ENCODE results near the gene PALD1.

Gene PALD1

DNA sequence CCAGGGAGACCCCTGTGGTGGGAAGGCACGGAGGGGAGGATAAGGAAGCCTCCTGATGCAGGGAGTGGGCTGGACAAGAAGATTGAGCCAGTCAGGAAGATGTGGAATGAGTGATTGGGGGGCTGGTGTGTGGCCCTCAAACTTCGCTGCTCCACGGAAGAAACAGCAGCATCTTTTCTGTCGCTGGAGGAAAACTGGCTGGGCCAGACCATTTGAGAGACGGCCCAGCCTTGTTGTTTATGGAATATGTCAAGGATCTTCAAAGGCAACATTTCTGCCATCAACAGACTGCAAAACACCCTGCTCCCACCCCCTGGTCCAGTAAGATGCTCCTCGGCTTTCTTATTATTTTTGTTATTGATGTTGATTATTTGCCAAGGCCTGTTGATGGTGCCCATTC is 29.4 kb downstream of the PALD1 start:
- DNase-seq, result no peak

DNA sequence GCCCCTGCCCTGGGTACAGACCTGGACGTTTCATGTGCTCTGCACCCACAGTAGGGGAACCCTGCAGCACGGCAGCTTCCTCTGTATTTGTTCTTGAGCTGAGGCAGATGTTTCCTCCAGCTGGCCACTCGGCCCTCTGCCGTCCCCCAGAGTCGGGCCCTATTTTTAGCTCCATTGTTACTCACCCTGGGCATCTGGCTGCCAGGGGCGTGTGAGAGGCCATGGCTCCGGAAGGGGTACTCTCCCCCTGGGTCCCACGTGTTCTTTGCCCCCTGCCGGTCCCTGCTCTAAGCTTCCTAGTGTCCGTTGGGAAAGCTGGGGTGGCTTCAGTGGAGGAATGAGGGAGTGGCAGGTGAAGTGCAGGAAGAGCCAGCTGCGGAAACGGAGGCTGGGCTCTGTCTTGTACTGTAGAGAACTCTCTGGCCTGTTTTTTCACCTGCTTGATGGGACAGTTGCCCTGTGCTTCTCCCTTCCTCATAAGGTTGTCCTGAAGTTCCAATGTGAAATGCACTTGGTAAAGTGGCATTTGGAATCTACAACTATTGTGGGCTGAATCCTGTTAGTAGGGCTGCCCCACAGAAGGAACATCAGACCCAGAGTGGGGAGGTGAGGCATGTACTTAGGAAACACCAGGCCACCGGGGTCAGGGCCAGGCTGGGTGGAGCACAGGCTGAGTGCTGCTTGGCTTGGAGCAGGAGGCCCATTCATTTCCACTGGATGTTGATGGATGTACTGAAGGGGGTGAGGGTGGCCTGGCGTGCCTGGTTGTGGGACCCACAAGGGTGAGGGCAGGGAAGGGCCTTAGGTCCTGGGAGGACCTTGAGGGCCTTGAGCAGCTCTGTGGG is 30.6 kb downstream of the PALD1 start:
- peak in 1 of 2 donors; percentile 34 for DNase-seq

DNA sequence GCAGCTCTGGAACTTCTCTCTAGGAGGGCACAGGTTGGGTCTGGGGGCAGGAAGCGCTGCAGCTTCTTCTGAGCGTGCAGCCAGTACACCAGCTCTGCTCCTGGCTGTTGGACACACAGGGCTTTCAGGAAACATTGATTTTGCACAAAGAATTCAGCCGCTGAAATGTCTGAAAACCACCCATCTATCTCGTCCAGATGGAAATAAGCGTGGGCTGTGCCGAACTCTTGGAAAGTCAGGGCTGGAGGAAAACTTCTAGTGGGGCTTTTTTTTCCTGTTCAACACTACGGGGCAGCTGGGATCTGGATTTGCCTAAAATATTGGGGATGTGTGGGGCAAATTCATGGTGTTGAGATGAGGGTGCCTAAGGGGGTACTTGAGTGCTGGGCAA is 31.2 kb downstream of the PALD1 start:
- no peak for DNase-seq

DNA sequence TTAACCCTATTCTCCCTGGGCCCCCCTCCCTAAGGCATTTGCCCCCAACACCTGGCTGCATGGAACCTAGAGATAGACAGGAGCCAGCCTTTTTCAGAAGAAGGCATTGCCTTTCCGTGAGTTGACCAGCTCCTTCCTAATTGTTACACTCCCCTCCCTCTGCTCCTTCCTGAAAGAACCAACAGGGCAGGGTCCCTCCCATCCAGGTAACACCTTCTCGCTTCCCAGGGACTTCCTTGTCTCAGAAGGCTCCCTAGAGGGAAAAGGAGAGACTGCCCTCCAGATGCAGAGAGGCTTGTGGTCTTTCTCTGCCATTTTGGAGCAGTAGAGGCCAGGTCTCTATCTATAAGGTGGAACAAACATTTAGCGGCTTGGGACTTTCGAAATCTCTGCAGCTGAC is 31.9 kb downstream of the PALD1 start:
- no peak for DNase-seq

DNA sequence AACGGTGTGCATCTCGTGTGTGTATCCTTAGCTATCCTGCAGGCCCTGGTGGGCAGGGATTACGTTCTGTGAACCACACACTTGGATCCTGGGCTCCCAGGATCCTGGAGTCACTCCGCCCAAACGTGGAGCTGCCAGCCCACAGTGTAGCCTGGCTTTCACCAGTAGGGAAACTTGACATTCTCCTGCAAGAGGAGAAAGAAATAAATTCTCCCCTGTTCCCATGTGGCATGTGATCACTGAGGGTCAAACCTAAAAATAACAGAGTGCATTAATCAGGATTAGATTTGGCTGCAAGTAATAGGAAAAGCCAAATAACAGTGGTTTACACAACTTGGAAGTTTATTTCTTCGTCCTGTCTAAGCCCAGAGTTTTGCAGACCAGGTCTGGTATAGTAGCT is 32.3 kb downstream of the PALD1 start:
- DNase-seq, result no peak

DNA sequence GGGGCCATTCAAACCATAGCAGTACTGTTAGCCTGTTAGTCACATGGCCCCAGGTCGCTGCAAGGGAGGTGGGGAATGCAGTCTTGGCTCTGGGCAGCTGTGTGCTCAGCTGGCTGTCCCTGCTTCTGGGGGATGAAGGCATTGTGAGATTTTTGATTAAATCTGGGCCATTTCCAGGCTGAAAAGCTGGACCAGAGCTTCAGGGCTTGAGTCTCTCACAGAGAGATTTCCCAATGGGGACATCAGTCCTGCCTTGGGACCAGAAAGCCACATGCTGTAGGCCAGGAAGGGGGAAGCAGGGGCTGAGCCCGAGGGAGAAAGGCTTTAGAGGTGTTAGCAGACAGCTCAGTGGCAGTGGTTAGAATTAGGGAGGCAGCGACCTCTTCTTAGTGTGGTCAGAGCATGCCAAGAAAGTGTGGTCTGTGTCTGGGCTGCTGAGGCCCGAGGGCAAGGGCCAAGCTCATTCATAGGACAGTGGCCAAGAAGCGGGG is 33.6 kb downstream of the PALD1 start:
- DNase-seq, result no peak

DNA sequence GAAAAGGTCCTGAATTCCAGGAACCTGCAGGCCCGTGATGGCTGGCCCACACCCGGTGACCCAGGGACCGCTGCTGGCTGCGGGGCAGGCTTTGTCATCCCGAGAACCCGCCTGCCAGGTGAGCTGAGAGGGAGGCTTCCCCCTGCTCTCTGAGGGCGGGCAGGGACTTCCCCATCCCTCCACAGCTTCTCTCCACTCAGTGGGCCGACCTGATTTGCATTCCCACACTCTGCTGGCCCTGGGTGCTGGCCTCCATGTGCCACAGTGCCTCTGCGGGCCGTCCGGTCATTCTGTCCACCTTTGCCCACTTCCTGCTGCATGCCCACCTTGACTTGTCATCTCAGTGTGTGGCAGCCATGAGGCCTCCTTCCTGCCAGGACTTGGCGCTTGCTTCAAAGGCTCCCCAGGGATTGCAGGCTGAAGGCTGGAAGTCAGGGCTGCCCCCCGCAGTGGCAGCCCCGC is 35.3 kb downstream of the PALD1 start:
- no peak for DNase-seq

DNA sequence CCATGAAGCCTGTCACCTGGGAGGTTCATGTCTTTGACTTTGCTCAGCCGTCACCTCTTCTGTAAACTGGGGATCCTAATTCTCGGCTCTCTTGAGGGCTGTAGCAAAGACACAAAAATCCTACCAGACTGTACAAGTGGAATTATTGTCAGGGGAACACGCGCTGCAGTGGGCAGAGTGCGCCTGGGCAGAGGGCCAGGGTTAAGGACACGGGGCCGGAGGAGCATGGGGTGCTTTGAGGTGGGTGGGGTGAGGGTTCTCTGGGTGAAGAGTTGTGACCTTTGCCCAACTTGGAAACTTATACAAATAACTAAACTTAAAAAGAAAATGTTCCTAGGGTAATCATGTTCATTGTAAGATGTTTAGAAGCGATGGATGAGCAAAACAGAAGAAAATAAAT is 36.0 kb downstream of the PALD1 start:
- DNase-seq, result no peak

DNA sequence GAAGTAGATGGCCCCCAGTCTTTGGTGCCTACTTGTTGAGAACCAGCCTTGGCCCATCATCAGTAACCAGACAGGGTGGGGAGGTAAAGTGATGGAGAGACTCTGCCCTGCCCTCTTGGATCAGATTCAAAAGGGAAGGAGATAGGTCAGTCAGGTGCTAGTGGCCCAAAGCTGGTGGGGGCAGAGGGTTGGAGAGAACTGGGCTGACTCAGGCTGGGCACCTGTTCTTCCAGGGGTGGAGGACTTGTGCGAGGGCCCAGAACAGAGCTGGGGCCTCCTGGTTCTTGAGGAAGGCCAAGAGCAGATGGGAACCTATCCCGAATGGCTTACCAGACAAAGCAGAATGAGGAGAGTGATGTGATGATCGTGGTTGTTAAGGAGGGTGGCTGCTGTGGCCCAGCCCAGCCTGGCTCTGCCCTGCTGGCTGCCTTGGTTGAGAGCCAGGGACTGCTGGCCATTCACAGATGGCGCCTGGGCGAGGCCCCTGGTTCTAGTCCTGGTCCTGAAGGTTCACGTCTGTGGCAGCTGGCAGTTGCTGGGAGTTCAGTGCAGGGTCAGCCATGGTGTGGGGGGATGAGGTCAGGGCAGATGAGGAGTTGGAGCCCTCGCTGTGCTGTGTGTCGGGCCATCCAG is 36.6 kb downstream of the PALD1 start:
- no peak for DNase-seq

DNA sequence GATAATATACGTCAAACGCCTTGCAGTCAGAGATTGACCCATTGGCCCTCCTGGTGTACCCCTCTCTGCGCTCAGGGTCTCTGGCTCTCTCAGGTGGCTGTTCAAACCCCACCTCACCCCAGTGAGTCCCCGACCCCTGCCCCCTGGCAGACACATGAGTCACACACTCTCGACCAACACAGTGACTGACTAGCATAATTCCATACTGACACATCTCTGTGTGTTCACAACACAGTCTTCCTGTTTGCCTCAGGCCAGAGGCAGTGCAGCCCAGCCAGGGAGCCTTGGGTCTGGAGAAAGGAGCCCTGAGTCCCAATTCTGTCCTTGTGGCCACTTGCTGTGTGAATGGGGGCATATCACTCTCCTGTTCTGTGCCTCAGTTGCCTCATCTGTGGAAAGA is 40.1 kb downstream of the PALD1 start:
- no peak for DNase-seq

DNA sequence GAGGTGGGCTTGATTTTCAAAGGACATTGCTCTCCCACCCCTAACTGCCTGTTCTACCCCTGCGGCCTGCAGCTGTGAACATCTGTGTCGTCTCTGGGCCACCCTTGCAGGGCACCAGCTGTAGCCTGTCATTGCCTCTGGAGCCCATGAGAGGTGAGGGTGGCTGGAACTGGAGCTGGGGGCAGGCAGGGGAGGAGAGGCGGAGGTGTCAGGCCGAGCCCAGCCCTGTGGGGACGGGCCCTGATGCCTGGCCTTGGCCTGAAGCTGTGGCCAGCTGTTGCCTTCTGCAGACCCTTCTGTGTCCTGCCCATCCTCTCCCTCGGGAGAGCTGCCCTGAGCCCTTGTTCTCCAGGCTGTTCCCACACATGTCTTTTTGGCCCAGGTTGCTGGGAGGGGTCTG is 44.5 kb downstream of the PALD1 start:
- DNase-seq, result no peak

DNA sequence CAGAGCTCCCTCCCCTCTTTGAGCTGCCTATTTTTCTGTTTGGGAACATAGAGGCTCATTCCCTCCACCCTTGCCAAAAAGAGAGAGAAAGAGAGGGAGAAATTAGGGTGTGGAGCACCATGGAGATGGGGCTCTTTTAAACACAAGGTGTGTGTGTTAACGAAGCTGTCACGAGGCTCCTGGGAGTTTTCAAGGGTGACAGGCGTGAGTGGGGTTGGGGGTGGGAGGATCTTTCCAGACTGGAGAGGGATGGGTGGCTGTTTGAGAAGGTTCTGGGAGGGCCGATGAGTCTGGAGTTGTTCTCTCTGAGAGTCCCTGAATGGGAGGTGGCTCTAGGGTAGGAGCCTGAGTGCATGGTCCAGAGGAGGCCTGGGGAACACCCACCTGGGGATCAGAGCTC is 45.0 kb downstream of the PALD1 start:
- no peak for DNase-seq

DNA sequence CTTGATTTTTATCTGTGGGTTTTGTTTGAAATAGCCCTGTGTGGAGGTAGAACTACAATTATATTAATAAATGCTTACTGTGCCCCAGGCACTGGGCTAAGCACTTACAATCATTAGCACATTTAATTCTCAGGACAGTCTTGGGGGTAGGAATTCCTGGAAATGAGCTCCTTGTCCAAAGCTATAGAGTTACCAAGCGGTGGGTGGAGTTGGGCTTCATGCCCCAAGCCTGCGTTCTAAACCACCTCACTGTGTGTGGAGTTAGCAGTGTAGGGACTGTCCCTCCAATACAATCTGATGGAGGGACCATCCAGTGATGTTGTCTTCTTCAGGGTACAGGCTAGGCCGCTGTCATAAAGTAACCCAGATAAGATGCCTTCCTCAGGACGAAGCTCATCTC is 49.7 kb downstream of the PALD1 start:
- DNase-seq, result no peak

DNA sequence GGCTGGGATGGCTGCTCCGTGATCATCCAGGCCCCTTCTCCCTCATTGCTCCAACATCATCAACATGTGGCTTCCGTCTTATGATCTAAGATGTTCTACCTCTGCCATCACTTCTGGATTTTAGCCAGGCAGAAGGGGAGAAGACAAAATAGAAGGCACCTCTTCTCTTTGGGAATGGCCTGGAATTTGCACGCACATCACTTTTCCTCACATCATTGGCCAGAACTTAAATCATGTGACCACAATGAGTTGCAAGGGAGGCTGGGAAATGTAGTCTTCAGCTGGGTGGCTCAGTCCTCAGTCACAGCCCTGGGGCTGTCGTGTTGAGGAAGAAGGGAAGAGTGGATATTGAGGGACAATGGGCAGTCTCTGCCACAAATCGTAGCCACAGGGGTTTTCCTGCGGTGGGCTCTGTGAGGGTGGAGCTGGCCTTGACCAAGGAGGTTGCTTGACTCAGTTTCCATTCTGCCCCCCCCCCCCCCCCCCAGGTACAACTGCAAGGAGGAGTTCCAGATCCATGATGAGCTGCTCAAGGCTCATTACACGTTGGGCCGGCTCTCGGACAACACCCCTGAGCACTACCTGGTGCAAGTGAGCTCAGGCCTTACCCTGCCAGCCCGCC is 50.3 kb downstream of the PALD1 start:
- DNase-seq, result peak; percentile 34 to 51

DNA sequence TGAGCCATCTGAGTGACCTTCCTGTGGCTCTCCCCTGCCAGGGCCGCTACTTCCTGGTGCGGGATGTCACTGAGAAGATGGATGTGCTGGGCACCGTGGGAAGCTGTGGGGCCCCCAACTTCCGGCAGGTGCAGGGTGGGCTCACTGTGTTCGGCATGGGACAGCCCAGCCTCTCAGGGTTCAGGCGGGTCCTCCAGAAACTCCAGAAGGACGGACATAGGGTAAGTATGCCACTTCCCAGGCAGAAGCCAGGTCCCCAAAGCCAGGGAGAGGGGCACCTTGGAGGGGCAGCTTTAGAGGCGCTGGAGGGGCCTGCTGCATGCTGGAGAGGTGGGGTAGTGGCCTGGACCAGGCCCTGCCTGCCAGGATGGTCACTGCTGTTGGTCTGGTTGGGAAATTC is 51.3 kb downstream of the PALD1 start:
- DNase-seq, result no peak

DNA sequence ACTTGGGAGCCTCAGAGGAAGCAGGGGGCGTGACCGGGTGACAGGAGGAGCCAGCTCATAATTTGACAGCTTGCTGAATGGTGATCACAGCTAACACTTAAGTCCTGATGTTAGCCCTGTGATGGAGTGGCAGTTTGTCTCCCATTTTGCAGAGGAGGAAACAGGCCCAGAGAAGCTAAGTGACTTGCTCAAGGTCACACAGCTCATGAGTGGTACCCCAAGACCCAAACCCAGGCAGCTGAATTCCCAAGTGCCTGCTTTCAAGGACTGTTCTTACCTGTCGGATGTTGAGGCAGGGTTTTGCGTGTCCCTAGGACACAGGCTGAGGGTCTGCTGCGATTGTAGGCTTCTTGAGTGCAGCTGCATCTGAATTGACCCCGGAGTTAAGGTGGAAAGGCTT is 51.7 kb downstream of the PALD1 start:
- DNase-seq, result no peak

DNA sequence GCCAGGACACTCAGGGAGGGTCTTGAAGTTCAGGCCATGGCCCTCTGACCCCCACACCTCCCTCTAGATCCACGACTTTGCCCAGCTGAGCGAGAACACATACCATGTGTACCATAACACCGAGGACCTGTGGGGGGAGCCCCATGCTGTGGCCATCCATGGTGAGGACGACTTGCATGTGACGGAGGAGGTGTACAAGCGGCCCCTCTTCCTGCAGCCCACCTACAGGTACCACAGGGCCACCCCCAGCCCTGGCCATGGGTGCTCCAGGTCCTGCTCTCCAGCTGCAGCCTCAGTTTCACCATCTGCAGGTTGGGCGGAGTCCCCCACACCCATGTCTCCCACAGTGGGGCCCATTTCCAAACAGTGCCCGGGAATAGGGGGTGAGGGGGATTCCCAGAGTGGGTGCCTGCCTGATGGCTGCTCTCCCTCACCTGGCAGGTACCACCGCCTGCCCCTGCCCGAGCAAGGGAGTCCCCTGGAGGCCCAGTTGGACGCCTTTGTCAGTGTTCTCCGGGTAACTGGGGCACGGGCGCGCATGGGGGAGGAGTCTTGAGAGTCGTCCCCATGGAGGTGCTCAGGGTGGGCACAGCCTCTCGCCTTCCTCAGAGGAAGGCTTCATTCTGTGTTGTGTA is 54.1 kb downstream of the PALD1 start:
- DNase-seq, result no peak

DNA sequence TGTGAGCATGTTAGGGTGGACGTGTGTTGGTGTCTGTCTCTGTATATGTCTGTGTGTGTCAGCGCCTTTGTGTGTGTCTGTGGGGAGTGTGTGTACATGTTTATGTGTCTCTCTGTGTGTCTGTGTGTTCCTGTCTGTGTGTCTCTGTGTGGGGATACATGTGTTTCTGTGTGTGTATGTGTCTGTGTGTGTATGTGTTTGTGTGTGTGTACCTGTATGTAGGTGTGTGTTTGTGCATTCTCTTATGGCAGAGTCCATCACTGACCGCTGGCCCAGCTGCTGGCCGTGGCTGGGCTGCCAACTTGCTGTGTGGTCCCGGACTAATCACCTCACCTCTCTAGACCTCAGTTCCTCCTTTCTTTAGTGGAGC is 54.6 kb downstream of the PALD1 start:
- no peak for DNase-seq

DNA sequence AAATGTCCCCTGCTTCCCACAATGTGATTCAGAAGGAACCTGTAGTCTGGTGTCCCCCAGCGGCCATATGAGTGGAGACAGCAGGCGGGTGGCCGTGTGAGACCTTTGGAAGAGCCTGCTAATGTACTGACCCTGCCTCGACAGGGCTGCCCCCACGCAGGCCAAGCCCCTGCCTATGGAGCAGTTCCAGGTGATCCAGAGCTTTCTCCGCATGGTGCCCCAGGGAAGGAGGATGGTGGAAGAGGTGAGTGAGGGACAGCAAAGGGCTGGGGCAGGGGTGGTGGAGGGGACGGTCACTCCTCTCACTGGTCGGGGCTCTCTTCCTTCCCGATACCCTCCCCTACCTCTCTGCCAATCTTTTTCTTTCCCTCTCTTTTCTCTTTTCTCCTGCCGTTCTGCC is 55.7 kb downstream of the PALD1 start:
- DNase-seq, result no peak

DNA sequence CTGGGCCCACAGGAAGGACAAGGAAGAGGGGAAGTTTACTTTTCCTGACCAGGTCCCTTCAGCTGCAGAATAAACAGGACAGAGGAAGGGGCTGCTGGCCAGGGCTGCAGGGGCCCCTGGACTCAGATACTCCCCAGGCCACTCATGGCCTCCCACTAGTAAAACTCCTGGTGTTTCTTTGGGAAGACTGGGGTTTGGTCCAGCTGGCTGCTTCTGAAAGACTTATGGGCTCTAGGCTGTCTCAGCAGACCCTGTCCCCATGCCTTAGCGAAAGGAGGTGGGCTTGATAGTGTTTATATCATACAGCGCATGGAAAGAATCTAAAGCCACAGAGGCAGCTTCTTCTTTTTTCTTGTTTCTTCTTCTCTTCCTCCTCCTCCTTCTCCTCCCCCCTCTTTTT is 56.4 kb downstream of the PALD1 start:
- DNase-seq, result no peak

DNA sequence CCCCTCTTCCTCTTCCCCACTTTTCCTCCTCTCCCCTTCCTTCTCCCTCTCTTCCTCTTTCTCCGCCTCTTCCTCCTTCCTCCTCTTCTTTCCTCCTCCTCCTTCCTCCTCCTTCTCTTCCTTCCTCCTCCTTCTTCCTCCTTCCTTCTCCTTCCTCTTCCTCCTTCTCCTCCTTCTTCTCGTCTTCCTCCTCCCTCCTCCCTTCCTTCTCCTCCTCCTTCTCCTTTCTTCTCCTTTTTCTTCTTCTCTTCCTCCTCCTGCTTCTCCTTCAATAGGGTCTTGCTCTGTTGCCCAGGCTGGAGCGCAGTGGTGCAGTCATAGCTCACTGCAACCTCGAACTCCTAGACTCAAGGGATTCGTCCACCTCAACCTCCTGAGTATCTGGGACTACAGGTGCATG is 56.9 kb downstream of the PALD1 start:
- no peak for DNase-seq

DNA sequence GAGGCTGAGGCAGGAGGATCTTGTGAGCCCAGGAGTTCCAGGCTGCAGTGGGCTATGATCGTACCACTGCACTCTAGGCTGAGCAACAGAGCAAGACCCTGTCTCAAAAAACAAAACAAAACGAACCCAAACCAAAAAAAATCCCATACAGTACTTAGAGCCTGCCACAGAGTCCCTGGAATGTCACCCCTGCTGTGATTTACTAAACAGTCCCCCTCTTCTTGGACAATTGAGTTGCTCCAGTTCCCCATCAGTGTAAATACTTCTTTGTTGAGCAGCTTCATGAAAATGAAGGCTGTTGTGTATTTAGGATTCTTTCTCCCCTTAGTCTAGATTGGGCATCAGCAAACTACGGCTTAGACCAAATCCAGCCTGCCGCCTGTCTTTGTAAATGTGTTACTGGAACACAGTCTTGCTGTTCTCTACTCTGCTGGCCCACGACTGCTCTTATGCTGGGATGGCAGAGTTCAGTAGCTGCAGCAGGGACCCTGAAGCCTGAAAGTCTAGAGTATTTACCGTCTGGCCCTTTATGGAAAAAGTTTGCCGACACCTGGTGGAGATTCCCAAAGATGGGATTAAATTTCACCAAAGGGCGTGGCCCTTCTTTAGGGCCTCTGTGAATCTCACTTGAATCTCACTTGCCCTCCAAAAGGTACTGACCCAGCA is 57.8 kb downstream of the PALD1 start:
- no peak for DNase-seq

Data from inflammatory macrophage (primary cell).